ENCODE results near the gene MRNIP. TPM values are rescaled to one million over a fixed set of nuclear protein-coding genes. Genes with fewer than 3 reads are reported as not detected.

The MRNIP gene
- total RNA-seq, 3 donors from 2014 or later = 32.3 to 67.2 (median 48.8) TPM

GRCh38 chr5:179880848-179881590 is 22.4 kb upstream of the MRNIP start:
- Histone ChIP-seq H3K4me3 (no peak overlapping the region), H3K27ac (no peak overlapping the region), H3K9me3 (peaks cover 11 to 21% of the 10 kb centered on the region in 2 donors), H3K36me3 (peaks cover 19% of the 10 kb centered on the region), H3K4me1 (no peaks in the 10 kb centered on the region), H3K27me3 (no peaks in the 10 kb centered on the region)
- DNase-seq (ENCODE audit: low spot score in 2 of 2) = peak in 1 of 2 donors; percentile 48
- TF ChIP-seq CTCF (IDR thresholded peaks at IDR 0.05) (no peak), POLR2AphosphoS5 (IDR thresholded peaks at IDR 0.05) (no peak), POLR2A (IDR thresholded peaks at IDR 0.05) (no peak)
- intact Hi-C loops (cut with DNase I; ENCODE audit: low total_unique reads) = no loop called here

DNA sequence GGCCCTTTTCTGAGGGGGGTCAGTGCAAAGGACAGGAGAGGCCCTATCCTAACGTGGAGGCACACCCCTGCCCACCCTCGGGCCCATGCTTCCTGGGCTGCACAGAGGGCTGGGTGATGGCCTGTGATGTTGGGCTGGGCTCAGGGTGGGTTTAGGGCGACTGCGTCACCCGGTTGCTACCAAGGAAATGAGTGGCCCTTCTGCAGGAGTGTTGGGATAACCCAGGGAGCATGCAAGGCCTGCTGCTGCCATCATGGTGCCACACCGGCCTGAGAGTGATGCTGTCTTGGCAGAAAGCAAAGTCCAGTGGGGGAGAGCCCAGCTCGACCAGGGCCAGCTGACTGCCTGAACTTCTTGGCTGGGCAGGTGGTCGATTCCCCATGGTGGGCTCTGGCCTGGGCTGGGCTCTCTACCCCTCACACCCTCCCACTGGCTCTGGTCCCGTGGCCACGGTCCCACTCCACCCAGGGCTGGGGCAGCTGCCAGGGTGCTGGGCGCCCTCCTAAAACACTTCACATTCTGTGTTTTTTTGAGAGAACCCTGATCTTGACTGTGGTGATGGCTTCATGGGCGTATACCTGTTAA is 21.5 kb upstream of the MRNIP start:
- DNase-seq (ENCODE audit: low spot score in 2 of 2) = peak in 1 of 2 donors; percentile 30
- no peaks in the 10 kb centered on the region for H3K27me3 ChIP-seq
- TF ChIP-seq POLR2AphosphoS5 (IDR thresholded peaks at IDR 0.05) (no peak), CTCF (IDR thresholded peaks at IDR 0.05) (no peak), POLR2A (IDR thresholded peaks at IDR 0.05) (no peak)
- H3K9me3 ChIP-seq = peaks cover 11 to 21% of the 10 kb centered on the region in 2 donors
- intact Hi-C loops (cut with DNase I; ENCODE audit: low total_unique reads) = no loop called here
- no peak overlapping the region for H3K4me3 ChIP-seq
- peaks cover 19% of the 10 kb centered on the region for H3K36me3 ChIP-seq
- no peaks in the 10 kb centered on the region for H3K4me1 ChIP-seq
- H3K27ac ChIP-seq = no peak overlapping the region

- Histone ChIP-seq H3K27ac (no peak overlapping the region), H3K27me3 (no peaks in the 10 kb centered on the region), H3K4me3 (no peak overlapping the region), H3K9me3 (peaks cover 11 to 21% of the 10 kb centered on the region in 2 donors), H3K36me3 (peaks cover 15% of the 10 kb centered on the region), H3K4me1 (no peaks in the 10 kb centered on the region)
- TF ChIP-seq POLR2AphosphoS5 (IDR thresholded peaks at IDR 0.05) (no peak), CTCF (IDR thresholded peaks at IDR 0.05) (no peak), POLR2A (IDR thresholded peaks at IDR 0.05) (no peak)
- no peak for DNase-seq (ENCODE audit: low spot score in 2 of 2)
- intact Hi-C loops (cut with DNase I; ENCODE audit: low total_unique reads) = loop anchor here (5.0 kb wide), 1 partner anchor 1192 kb away; no protein-coding TSS in a partner anchor
Observed at GRCh38 chr5:179879690-179880010, 21.0 kb upstream of the MRNIP start.

- TF ChIP-seq POLR2A (IDR thresholded peaks at IDR 0.05) (no peak), CTCF (IDR thresholded peaks at IDR 0.05) (no peak), POLR2AphosphoS5 (IDR thresholded peaks at IDR 0.05) (no peak)
- Histone ChIP-seq H3K36me3 (peaks cover 10% of the 10 kb centered on the region), H3K27ac (no peak overlapping the region), H3K9me3 (peaks cover 11 to 19% of the 10 kb centered on the region in 2 donors), H3K4me3 (no peak overlapping the region), H3K27me3 (no peaks in the 10 kb centered on the region), H3K4me1 (no peaks in the 10 kb centered on the region)
- intact Hi-C loops (cut with DNase I; ENCODE audit: low total_unique reads) = loop anchor here (5.0 kb wide), 1 partner anchor 1192 kb away; no protein-coding TSS in a partner anchor
- peak in 1 of 2 donors; percentile 31 for DNase-seq (ENCODE audit: low spot score in 2 of 2)
Observed at GRCh38 chr5:179879003-179879689, 20.5 kb upstream of the MRNIP start.

Data from breast epithelium (tissue), 4 donors.